Suppressor macrophage treated with lipopolysaccharide for 4 hours (primary cell): ENCODE measurements around the gene SYVN1.
A peak's percentile ranks its signal among the peaks of the same experiment; 100 is the strongest.
"Not testable (repeated sequence)": the region's sequence is repeated elsewhere in the genome, so short reads cannot be mapped to it uniquely, and the experiment has no call there.

Experiments used
- DNase-seq: peaks from one replicate; pipeline ENCODE4 v3.0.0-alpha.2; 2020

Gene SYVN1

GRCh38 chr11:65126624-65127274 is 7.6 kb downstream of the SYVN1 start:
- no peak for DNase-seq

GRCh38 chr11:65125197-65126056 is 8.9 kb downstream of the SYVN1 start:
- no peak for DNase-seq

- DNase-seq, result no peak
Observed at GRCh38 chr11:65124480-65125196, 9.7 kb downstream of the SYVN1 start.

GRCh38 chr11:65121865-65122696 is 12.2 kb downstream of the SYVN1 start, which contains the start of the genes FAU and MRPL49:
Gene FAU (minus strand): TSS chr11:65122134. CDS start chr11:65121813, 321 bp downstream.
Gene MRPL49 (plus strand): TSS chr11:65122321. CDS start chr11:65122347, 26 bp downstream.
- DNase-seq, result peak; percentile 98

DNA sequence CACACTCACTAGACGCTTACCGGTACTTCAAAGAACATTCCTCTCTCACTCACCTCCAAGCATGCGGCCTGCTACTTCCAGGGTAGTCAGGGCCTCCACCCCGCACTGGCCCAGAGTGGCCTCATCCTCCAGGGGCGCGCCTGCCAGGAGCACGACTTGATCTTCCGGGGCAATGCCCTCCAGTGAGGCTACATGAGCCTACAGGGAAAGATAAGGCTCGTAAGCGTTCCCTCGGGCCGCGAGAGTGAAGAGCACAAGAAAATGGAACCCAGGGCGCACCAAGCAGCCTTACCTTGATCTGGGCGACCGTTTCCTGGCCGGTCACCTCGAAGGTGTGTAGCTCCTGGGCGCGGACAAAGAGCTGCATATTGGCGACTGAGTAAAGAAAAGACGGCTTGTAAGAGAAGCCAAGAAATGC is 12.9 kb downstream of the SYVN1 start:
- DNase-seq, result peak; percentile 40

- no peak for DNase-seq
Observed at GRCh38 chr11:65120831-65121230, 13.5 kb downstream of the SYVN1 start.

DNA sequence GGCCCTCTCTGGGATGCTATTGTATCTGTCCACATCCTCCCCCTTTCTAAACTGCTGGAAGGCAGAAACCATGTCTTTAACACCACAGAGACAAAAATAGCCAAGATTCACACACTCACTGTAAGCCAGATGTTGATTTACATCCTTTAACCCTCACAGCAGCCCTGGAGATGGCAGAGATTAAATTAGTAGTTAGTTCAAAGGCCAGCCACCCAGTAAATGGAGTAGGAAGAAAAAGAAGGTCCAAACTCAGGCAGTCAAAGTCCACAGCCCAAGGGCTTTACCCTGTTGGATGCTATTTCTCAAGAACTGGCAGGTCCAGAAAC is 14.7 kb downstream of the SYVN1 start:
- no peak for DNase-seq

- DNase-seq, result not testable (repeated sequence)
Observed at GRCh38 chr11:65118891-65119669, 15.2 kb downstream of the SYVN1 start.

GRCh38 chr11:65118097-65118837 is 16.1 kb downstream of the SYVN1 start:
- DNase-seq, result no peak

DNA sequence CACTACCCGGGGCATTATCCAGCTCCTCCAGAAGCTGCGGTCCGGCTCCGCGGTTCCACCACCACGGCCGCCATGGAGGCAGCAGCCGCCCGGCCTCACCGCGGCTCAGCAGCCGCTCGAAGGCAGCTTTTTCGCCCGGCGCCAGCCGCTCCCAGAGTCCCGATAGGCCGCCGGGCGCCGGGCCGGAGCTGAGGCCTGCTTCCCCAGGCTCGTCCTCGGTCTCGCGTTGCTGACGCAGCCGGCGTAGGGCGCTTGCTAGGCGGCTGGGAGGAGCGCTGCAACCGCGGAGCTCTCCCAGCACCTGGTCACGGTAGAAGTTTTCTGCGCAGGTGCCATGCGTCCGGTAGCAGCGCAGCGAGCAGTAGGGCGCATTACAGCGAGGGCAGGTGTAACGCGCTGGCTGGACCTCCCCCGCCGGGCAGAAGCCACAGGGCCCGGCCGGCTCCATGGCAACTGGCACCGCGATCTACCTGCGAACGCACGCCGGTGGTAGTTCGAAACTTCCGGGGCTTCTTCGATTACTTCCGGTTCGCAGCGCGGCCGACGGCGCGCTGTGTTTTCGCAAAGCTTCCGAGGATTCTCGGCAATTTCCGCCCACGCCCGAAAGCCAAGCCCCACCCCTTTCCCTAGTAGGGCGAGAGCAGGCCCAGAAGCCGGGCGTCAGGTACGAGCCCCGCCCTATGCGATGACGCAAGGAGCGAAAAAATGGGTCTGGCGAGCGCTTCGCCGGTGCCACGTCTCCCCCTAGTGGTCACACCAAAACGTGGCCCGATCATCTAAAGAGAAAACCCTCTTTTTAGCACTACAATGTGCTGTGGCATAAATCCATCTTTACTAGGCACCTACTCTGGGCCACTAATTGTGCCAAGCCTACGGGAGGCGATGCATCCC is 16.9 kb downstream of the SYVN1 start, which contains the start of gene ZNHIT2:
ZNHIT2 (minus strand) TSS at position 496 of the 891 bp plus-strand sequence; CDS start at position 448, 48 bp downstream.
- peak; percentile 100 for DNase-seq

DNA sequence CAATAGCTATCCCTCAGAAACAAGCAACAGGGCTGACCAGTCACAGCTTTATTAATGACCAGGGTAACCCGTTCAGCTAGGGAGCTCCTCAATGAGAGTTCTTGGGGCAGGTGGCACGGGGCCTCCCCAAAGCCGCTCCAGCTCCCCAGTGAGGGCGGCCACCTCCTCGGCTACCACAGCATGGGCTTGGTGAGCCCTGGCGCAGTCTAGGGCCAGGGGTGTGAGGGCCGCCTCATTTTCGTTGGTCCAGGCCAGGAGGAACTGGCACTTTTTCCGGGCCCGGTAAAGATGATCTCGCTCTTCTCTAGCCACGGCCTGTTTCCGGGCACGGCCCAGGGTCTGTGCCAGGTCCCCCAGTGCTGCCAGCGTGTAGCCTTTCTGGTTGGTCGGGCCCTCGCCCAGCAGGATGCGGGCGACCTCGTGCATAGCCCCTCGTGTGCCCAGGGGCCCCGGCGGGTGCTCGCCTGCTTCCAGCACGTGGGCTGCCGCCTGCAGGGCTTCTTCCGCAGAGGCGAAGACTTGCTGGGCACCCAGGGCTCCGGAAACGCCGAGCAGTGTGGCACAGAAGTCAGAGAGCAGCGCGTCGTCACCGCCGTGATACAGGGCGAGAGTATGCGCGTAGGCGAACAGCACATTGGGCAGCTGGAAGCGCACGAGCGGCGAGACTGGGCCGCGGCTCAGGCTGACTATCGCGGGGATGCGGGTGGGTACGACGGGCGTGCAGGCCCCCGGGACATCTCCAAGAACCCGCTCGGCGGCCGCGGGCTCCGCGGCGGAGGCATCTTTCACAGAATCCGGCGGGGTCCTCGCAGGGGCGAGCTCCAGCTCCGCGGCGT is 17.7 kb downstream of the SYVN1 start:
- DNase-seq, result peak; percentile 41

DNA sequence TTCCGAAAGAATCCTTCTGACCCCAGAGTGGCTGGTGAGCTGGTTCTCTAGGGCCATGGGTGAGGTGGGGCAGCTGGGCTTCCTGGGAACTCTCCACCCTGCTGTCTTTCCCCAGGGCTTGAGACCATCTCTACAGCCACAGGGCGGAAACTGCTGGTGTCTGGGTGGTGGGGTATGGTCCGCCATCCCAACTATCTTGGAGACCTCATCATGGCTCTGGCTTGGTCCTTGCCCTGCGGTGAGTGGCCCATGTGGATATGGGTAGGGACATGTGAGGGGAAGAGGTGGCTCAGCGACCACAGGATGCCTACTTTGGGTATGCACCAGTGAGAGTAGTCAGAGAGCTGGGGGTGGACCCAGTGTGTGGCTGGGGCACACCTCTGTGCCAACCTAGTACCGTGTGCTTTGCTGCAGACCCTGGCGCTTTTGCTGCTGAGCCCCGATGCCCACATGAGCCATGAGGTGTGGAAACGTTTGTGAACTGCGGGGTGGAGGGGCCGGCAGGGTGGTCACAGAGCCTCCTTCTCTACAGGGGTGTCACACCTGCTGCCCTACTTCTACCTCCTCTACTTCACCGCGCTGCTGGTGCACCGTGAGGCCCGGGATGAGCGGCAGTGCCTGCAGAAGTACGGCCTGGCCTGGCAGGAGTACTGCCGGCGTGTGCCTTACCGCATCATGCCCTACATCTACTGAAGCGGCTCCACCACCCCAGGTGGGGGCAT is 18.8 kb downstream of the SYVN1 start:
- no peak for DNase-seq

- no peak for DNase-seq
Observed at GRCh38 chr11:65114538-65115171, 19.7 kb downstream of the SYVN1 start.

DNA sequence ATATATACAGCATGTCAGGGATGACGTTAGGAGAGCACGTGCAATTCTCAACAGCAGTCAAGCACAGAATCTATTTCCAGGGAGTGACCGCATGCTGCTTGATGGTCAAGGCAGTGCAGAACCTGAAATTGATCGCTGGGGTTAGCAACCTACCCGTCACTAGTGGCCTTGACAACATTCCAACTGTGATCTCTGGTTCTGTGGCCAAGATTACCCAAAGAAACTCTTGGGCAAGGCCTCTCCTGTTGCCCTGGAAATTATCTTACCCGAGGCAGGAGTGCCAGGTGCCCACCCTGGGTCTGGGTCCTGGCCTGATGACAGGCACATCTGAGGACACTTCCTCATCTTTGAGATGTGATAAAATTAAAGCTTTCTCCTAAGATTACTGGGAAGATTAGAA is 20.5 kb downstream of the SYVN1 start:
- no peak for DNase-seq

GRCh38 chr11:65113361-65113756 is 21.0 kb downstream of the SYVN1 start:
- DNase-seq, result no peak

DNA sequence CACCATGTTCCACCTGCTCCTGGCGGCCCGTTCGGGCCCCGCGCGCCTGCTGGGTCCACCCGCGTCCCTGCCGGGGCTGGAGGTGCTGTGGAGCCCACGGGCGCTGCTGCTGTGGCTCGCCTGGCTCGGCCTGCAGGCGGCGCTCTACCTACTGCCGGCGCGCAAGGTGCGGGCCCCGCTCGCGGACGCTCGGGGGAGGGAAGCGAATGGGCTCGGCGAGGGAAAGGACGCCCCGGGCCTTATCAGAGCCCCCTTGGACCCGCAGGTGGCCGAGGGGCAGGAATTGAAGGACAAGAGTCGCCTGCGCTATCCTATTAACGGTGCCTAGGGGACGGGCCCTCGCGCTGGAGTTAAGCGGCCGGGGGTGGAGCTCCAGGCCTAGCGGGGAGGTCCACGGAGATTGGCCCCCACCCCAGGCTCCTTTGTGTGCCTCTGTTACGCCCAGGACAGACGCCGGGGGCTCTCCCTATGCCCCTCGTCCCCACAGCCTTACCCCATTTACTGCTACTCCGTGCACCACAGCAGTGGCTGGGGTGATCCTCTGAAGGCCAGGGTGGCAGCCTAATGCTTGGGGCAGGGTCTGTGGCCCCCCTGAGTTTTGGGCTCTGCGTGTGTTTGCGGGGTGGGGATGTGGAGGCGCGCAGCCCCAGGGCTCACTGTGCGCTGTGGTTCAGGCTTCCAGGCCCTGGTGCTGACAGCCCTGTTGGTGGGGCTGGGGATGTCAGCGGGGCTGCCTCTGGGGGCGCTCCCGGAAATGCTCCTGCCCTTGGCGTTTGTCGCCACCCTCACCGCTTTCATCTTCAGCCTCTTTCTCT is 21.6 kb downstream of the SYVN1 start:
- peak; percentile 71 for DNase-seq
